Measurements from ENCODE around the gene SH2D1A. TPM values are rescaled to one million over a fixed set of nuclear protein-coding genes. Genes with fewer than 3 reads are reported as not detected.

Gene SH2D1A
- total and polyA plus RNA-seq, 2 donors (not counting 3 experiments of a cell fraction or from before 2014, with no cell fraction given), result not detected

- ChIA-PET CTCF (no interaction called here), POLR2A (no interaction called here)
- no peak overlapping the region for H3K27ac ChIP-seq (ENCODE audit: insufficient read depth, low read depth, low read length)
- H4K20me1 ChIP-seq (replicated peaks; ENCODE audit: control insufficient read depth, extremely low read depth, insufficient read depth, low read length), result no peaks in the 10 kb centered on the region
- H3K9me3 ChIP-seq (replicated peaks; ENCODE audit: control insufficient read depth, insufficient read depth, low read length), result no peaks in the 10 kb centered on the region
- no peak overlapping the region for H3K9ac ChIP-seq (replicated peaks; ENCODE audit: extremely low read depth, insufficient read depth, low read length)
- no peaks in the 10 kb centered on the region for H3K9me1 ChIP-seq (replicated peaks; ENCODE audit: control insufficient read depth, extremely low read depth, insufficient read depth, low read length)
- H3K4me3 ChIP-seq (replicated peaks in 1 of 3; ENCODE audit: insufficient read depth in 1 of 3, low read depth in 1 of 3, low read length in 3 of 3), result no peak overlapping the region
- no peak overlapping the region for H2AFZ ChIP-seq (ENCODE audit: low read depth, low read length)
- intact Hi-C loops (cut with micrococcal nuclease), result no loop called here
- TF ChIP-seq JUN (IDR thresholded peaks at IDR 0.05; ENCODE audit: borderline replicate concordance, insufficient read depth, insufficient read length, low read depth) (no peak), EZH2 (IDR thresholded peaks at IDR 0.05; ENCODE audit: borderline replicate concordance, low read depth, low read length, severe bottlenecking) (no peak), GATA2 (IDR thresholded peaks at IDR 0.05; ENCODE audit: insufficient read depth, insufficient read length, low read depth, low read length) (no peak), POLR2AphosphoS5 (IDR thresholded peaks at IDR 0.05; ENCODE audit: insufficient read depth, low read depth, low read length) (no peak), MYC (IDR thresholded peaks at IDR 0.05; ENCODE audit: low read depth, low read length) (no peak), FOS (IDR thresholded peaks at IDR 0.05; ENCODE audit: borderline replicate concordance, insufficient read depth, low read length) (no peak), MAX (IDR thresholded peaks at IDR 0.05; ENCODE audit: insufficient read depth, insufficient read length) (no peak), CTCF (IDR thresholded peaks at IDR 0.05; ENCODE audit: extremely low read depth in 1 of 2, insufficient read depth in 1 of 2, low read depth in 1 of 2, low read length in 2 of 2) (no peak), POLR2A (IDR thresholded peaks at IDR 0.05; ENCODE audit: low read depth, low read length) (no peak)
- no peaks in the 10 kb centered on the region for H3K79me2 ChIP-seq (ENCODE audit: control insufficient read depth, insufficient read depth, low read length)
- no peaks in the 10 kb centered on the region for H3K36me3 ChIP-seq (ENCODE audit: control insufficient read depth in 2 of 2, extremely low read depth in 1 of 2, insufficient read depth in 2 of 2, low read length in 2 of 2)
- no peak for DNase-seq (ENCODE audit: low read depth, low spot score)
- no peaks in the 10 kb centered on the region for H3K27me3 ChIP-seq (ENCODE audit: control insufficient read depth in 2 of 2, insufficient read depth in 2 of 2, low read length in 2 of 2)
- BruUV-seq (replicated peaks), result no TSS peak
- H3K4me2 ChIP-seq (ENCODE audit: insufficient read depth, low read length), result no peak overlapping the region
- H3K4me1 ChIP-seq (ENCODE audit: control insufficient read depth, extremely low read depth, insufficient read depth, low read length), result no peaks in the 10 kb centered on the region
- FAIRE-seq, result no peak
- dilution Hi-C loops (cut with MboI; ENCODE audit: extremely low pct_ligation_motif_present, low sequenced_read_pairs), result no loop called here
These were observed 46.0 kb upstream of the SH2D1A start for GRCh38 chrX:124300405-124300804.

Data from endothelial cell of umbilical vein (primary cell).